AML-193 (cell line): ENCODE measurements around the gene AUTS2.

Experiments
- DNase-seq, 2 experiments: peaks; one replicate each; lab custom pipeline; 2025; lab: John Stamatoyannopoulos, UW

AUTS2 gene

DNA sequence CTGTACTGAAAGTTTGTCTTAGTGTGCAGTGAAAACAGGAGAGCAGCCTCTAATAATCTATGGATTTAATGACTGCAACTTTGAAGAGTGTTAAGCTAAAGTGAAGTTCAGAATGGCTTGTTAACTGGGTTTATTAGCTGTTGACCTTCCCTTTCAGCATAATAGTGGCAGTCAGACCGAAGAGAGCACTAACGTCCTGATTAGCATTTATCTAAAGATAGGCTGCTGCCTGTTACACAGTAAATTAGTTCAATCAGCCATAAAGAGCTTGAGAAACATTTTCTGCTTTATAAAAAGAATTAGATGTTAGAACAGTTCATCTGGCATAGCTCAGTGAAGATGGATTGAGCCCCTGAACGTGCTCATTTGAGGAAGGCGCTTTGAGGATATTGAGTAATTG lies 433.0 kb downstream of the AUTS2 start:
- DNase-seq = no peak

GRCh38 chr7:70032649-70033048 lies 434.4 kb downstream of the AUTS2 start:
- DNase-seq = no peak

DNA sequence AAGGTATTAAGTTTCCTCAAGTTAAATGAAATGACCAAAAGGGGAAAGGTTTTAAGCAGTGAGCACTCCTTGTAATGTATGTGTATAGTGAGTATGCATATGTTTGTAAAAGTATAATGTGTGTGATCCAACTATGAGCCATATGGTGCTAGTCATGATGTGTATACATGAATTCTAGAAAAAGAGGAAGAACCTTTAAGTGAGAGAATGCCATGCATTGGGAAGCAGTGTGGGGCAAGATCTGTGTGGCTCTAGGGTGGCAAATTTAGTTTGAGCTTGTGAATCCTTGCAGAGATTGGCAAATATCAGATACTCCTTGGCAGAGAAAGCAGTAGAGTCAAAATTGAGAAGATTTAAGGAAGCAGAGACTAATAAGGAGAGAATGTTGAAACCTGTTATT lies 435.0 kb downstream of the AUTS2 start:
- DNase-seq = peak; percentile 2 to 35

GRCh38 chr7:70034999-70035398 lies 436.7 kb downstream of the AUTS2 start:
- DNase-seq = no peak

- DNase-seq = no peak
These were observed 437.2 kb downstream of the AUTS2 start for GRCh38 chr7:70035519-70035918.

GRCh38 chr7:70035955-70036354 lies 437.7 kb downstream of the AUTS2 start:
- DNase-seq = no peak

GRCh38 chr7:70036695-70037094 lies 438.4 kb downstream of the AUTS2 start:
- DNase-seq = no peak

GRCh38 chr7:70037171-70037933 lies 439.1 kb downstream of the AUTS2 start:
- DNase-seq = no peak

DNA sequence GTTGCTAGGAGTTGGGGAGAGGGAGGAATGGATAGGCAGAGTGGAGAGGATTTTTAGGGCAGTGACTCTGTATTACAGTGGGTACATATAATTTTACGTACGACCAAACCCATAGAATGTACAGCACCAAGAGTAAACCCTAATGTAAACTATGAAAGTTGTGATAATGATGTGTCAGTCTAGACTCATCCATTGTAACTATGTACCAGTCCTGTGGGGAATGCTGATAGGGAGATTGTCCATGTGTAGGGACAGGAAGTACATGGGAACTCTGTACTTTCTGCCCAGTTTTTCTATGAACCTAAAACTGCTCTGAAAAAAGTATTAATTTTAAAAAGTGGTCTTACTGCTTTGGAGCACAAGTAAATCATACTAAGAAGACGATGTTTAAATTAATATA lies 441.8 kb downstream of the AUTS2 start:
- DNase-seq = no peak

GRCh38 chr7:70040970-70041766 lies 442.9 kb downstream of the AUTS2 start:
- peak in 1 of 2 experiments; percentile 18 for DNase-seq

GRCh38 chr7:70042533-70042932 lies 444.3 kb downstream of the AUTS2 start:
- DNase-seq = no peak

DNA sequence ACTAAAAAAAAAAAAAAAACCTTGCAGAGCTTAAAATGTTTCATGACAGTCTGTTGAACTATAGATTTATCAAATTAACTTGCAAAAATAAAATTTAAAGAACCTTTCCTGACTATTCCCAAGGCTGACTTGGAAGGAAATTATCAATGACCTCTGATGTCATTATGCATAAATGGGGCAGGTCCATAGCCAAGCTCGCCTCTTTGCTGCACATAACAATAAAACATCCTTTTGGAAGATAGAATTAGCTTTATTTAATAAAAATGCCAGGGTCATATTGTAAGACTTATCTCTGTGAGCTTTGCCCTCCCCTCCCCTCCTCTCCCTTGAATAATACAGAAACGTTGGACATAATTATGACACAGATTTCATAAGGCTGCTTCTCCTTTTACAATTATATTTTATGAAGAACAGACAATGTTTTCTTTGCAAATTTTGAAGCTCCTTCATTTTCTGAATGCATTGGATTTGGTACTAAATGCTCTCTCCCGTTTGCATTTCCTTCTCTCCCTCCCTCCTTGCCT lies 444.8 kb downstream of the AUTS2 start:
- DNase-seq = no peak

DNA sequence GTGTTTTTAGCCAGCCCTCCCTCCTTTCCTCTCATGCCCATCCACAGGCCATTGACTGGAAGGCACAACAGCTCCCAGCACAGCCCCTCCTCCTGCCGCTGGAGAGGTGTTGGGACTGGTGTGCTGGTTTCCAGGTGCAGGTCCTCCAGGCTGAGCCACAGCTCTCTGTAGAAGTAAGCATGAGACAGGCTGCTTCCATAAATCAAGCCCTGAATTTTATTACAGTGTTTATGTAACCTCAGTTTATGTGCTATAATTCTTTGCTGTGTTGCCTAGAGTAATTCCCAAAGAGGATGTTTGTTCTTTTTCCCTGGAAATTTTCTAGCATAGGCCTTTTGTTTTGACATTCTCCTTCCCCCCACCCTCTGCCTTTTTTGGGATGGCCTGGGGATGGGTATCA lies 445.8 kb downstream of the AUTS2 start:
- DNase-seq = no peak

DNA sequence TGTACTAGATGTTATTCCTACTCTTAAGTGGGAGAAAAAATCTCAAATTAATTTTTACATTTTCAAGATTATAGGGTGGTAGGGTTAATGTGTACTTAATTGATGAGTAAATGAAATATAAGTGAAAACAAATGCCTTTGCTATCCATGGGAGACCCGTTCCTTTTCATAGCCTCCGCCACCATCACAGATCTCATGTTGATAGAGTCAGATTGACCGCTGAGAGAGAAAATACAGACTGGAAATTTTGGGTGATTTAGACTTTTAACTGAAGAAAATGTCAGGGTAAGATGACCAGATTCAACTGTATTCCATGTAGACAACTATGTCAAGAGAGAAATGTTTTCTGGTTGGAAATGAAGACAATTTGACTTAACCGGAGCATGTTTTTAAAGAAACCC lies 446.2 kb downstream of the AUTS2 start:
- no peak for DNase-seq

DNA sequence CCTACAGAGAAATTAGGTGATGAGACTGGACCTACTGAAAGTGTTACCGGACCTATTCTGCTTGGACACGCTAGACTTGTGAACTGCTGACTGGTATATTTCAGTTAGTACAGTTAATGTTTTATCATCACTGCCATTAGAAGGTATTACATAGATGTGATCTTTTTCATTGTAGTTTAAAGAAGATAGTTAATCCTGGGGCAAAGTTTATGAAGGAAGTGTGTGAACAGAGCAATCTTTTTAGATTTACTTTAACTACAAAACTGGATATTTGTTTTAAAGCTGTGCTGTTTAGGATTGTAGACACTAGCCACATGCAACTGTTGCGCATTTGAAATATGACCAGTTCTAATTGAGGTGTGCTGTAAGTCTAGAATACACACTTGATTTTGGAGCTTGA lies 446.7 kb downstream of the AUTS2 start:
- DNase-seq = no peak

DNA sequence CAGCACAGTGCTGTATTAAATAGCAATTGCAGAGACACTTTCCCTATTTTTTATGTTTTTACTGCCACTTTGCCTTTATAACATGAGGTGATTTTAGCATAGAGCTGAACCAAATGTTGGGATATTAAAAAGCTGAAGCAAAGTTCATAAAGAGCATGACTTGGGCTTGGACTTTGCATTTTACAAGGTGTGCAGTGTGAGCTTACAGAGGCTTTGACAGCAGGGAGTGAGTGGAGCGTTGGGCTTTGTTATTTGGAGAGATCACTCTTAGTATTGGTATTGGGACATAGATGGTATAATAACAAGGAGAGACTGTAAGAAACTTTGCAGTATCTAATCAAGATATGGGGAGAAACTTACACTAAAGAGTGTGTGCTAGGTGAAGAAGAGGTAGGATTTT lies 449.1 kb downstream of the AUTS2 start:
- DNase-seq = no peak

DNA sequence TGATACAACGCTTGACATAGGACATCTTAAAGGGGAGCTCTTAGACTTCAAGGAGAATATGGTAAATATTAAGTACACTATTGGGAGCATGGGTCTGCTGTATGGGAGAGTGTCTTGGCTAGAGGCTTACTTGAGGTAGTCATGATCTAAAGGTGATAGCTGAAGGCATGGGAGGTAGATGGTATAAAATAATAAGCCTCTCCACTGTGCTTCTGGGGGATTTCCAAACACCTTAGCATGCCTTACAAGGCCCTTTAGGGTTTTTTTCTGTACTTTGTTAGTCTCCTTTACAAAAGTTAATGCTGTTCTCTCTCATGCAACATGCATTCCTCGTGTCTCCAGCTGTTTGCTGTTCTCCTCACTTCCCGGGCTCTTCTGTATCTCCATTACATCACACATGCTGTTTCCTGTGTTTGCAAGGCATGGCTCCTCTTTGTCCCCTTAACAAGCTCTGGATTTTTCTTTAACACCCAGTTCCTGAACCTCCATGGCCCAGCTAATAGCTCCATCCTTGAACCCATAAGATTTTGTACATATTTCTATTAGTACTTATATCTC lies 449.7 kb downstream of the AUTS2 start:
- no peak for DNase-seq

DNA sequence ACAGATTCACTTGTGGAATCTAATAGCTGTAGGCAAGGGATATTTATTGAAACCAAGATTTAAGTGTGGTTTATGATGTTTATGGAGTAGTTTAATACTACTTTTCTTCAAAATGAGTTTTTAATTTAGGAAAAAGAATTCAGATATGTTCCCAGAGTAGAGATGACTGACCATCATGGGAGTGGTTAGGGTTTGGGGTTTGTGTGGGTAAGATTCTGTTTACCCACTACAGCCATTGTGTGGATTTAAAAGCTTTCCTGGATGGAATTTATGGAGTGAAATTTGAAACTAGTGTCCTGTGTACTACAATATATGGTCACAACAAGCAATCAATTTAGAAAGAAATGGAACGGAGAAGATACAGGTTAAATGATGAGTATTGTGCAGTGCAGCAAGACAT lies 453.5 kb downstream of the AUTS2 start:
- no peak for DNase-seq

GRCh38 chr7:70052691-70053090 lies 454.4 kb downstream of the AUTS2 start:
- DNase-seq = no peak

- DNase-seq = no peak
These were observed 455.1 kb downstream of the AUTS2 start for GRCh38 chr7:70053421-70053820.

GRCh38 chr7:70053989-70054388 lies 455.7 kb downstream of the AUTS2 start:
- no peak for DNase-seq

DNA sequence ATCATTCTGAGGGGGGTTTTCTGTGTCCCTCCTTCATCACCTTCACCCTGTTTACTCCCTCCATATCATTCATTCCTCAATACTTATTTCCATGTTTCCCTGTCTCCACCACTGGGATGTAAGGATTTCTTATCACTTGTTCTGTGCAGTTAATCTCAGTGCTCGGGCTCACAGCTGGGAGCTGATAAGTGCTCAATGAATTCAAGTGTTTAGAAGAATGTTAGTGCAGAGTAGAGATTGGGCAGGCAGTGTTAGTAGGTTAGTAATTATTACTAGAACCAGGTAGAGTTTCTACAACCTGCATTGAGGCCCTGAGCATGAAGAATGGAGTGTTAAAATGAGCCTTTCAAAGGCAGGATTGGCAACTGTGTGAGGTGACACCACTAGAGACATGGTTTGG lies 458.1 kb downstream of the AUTS2 start:
- no peak for DNase-seq
